AG09319 (cell line): Measurements from ENCODE around the gene UBA6.

ENCODE experiments used
- DNase-seq: peaks from one replicate; pipeline ENCODE4 v3.0.0-alpha.2; 2010; ENCODE audit warnings: low read depth; ENCODE audit errors: extremely low read depth
- CTCF ChIP-seq: IDR thresholded peaks from 2 replicates; pipeline ENCODE4 v1.5.1; 2011; ENCODE audit warnings: low read depth, mild to moderate bottlenecking, inconsistent platforms, low read length, moderate library complexity

UBA6 gene

GRCh38 chr4:67604029-67604381 lies 97.0 kb downstream of the UBA6 start:
- DNase-seq: no peak
- no peak for TF ChIP-seq CTCF

DNA sequence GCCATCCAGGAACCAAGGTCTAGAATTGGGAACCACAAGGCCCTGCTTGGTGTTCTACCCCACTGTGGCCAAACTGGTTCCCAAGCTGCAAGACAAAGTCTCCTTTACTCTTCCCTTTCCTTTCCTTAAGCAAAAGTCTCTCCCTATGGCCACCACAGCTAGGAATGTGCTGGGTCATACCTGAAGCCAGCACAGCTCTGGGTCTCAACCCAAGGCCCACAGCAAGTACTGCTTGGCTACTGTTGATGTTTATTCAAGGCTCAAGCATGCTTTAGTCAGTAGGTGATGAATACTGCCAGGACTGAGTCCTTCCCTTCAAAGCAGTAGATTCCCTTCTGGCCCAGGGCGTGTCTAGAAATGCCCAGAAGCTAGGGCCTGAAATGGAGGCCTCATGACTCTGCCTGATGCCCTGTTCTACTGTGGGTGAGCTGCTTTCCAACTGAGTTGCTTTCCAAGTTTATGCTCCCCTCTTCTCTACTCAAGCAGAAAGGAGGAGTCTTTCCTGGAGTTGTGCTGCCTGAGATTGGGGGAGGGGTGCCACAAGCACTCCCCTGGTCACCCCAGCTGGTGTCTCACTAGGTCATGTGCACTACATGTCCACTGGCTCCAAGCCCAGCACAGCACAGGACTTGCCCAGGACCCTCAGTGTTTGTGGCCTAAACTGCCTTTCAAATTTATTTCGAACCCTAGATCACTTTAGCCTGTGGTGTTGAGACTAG lies 97.5 kb downstream of the UBA6 start:
- TF ChIP-seq CTCF: no peak
- DNase-seq: no peak

GRCh38 chr4:67593741-67594175 lies 107.2 kb downstream of the UBA6 start:
- DNase-seq: no peak
- TF ChIP-seq CTCF: no peak

- TF ChIP-seq CTCF: no peak
- DNase-seq: no peak
These were observed 113.8 kb downstream of the UBA6 start for GRCh38 chr4:67587156-67587555.

DNA sequence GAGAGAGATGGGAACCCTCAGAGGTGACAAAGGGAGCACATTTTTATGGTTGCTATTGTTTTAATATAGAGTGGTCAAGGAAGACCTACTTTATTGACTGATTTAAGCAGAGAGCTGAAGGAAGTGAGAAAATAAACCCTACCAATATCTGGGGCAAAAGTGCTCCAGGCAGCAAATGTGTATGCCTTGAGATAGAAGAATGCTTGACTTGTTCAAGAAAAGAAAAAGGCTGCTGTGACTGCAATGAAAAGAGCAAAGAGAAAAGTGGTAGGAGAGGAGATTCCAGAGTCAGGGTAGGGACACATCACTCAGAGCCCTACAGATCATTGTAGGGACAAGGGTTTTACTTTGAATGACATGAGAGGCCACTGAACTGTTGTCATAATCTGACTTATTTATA lies 116.5 kb downstream of the UBA6 start:
- DNase-seq: no peak
- TF ChIP-seq CTCF: no peak

DNA sequence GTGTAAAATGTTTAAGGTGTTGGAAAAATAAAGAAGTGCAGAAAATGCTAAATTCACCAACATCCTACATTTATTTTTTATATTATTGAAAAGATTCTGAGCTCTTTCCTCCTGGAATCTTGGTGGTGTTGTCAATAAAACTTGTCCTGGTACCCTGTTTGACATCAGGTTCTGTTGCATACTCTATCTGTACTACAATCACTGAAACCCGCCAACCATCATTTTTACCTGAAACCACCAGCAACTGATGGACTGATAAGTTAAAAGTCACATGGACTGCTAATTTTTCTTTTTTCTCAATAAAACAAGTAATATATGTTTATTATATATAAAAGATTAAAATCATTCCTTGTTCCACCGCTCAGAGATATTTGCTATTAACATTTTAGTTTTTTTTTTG lies 119.0 kb downstream of the UBA6 start:
- DNase-seq: no peak
- no peak for TF ChIP-seq CTCF

DNA sequence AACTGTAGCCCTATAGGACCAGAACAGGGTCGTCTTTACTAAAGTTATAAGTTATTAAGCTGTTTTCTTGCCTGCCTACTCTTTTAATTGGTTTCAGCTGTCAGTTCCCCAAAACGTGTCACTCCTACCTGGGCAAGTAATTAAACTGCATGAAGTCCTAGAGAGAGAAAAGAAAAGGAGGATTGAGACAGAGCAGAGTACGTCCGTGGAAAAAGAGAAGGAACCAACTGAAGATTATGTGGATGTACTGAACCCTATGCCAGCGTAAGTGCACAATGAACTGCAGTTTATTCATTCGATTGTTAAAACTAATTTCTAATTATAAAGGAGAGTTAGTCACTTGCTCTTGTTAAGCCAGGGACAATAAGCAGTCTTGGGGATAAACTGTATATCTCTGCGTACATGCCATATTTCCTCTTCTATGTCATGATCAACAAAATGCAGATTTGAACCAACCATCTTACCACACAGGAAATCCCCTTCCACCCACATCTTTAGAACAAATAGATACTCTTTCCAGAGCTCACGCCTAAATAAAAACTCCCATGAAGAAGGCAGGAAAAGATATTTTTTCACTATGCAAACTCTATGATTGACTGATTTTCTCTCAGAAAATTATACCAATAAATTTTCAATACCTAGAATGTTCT lies 119.6 kb downstream of the UBA6 start:
- no peak for TF ChIP-seq CTCF

More for the DNA sequence above, 119.6 kb downstream of the UBA6 start:
- no peak for DNase-seq
